Breast epithelium (tissue), 4 donors: Measurements from ENCODE around the gene KSR2. TPM values are rescaled to one million over a fixed set of nuclear protein-coding genes. Genes with fewer than 3 reads are reported as not detected.

Experiments used
- DNase-seq, 2 donors: peaks; one replicate each; pipeline ENCODE4 v3.0.0-alpha.2; 2019; ENCODE audit warnings: low spot score in 2 of 2
- H3K27ac ChIP-seq, 2 donors: fragments of 200-600 bp; sonication (generic) in 1 of 2; one replicate each; pipeline ENCODE4 v1.5.1; 2016 to 2019; ENCODE audit warnings: mild to moderate bottlenecking in 1 of 2
- H3K27me3 ChIP-seq, 2 donors: fragments of 200-600 bp; sonication (generic) in 1 of 2; one replicate each; pipeline versions ENCODE4 v1.5.1 to v1.6.0; 2017 to 2019; ENCODE audit warnings: control low read depth in 1 of 2, mild to moderate bottlenecking in 1 of 2
- H3K36me3 ChIP-seq: fragments of 200-600 bp; one replicate; pipeline ENCODE4 v1.5.1; 2019
- H3K4me1 ChIP-seq, 2 donors: fragments of 200-600 bp; sonication (generic); one replicate each; pipeline ENCODE4 v1.5.1; 2016 to 2019; ENCODE audit warnings: control low read depth in 1 of 2
- H3K4me3 ChIP-seq, 3 donors: fragments of 200-600 bp; sonication (generic); 1 replicate in 2 of 3; 2 replicates in 1 of 3; pipeline ENCODE4 v1.5.1; 2016 to 2019; ENCODE audit warnings: mild to moderate bottlenecking in 3 of 3, moderate library complexity in 2 of 3
- H3K9me3 ChIP-seq, 2 donors: fragments of 200-600 bp; sonication (generic) in 1 of 2; one replicate each; pipeline ENCODE4 v1.5.1; 2016 to 2019; ENCODE audit warnings: control low read depth in 1 of 2
- POLR2A ChIP-seq: fragments of 450-650 bp; IDR thresholded peaks from one replicate; pipeline ENCODE4 v1.6.1; 2016; ENCODE audit warnings: antibody characterized with exemption, mild to moderate bottlenecking, moderate library complexity
- POLR2AphosphoS5 ChIP-seq, 3 donors: sonication (generic); formaldehyde crosslinking; IDR thresholded peaks; one replicate each; pipeline ENCODE4 v1.6.1; 2017; ENCODE audit warnings: antibody characterized with exemption in 3 of 3
- intact Hi-C: fragments of 100-400 bp; cut with DNase I; formaldehyde crosslinking; loops from one replicate; pipeline ENCODE4 v1.15.1; 2023; ENCODE audit warnings: low total_unique reads
- total RNA-seq, 3 donors: library from RNA; depleted of rRNA; stranded (reverse); fragments of >200 nt; gene quantifications; one replicate each; pipeline ENCODE4 v1.1.0, GENCODE V29; 2016
- TF ChIP-seq, protein P1 (sequence below), 3 donors: fragments of 450-650 bp; IDR thresholded peaks; one replicate each; pipeline ENCODE4 v1.5.1; 2016 to 2017; ENCODE audit warnings: antibody characterized with exemption in 3 of 3, mild to moderate bottlenecking in 3 of 3, moderate library complexity in 3 of 3

The KSR2 gene
- total RNA-seq, 3 donors from 2014 or later = under 0.01 to 1.9 (median 0.33) TPM

DNA sequence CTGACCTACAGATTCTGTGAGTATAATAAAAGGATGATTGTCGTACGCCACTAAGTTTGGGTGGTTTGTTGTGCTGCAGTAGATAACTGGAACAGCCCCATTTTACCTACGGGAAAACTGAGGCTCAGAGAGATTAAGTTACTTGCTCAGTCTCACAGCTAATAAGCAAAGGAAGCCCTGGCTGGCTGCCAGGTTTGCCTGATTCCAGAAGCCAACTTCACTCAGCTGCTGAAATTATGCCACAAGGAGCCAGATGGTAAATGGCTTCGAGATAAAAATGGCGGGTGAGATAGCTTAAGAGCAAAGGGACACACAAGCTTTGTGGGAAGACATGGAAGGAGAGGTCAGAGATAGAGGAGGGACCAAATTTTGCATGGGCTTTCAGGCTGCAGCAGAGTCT, 415.8 kb downstream of the KSR2 start:
- no peak overlapping the region for H3K27ac ChIP-seq
- no peak for DNase-seq
- no peaks in the 10 kb centered on the region for H3K27me3 ChIP-seq

GRCh38 chr12:117551665-117552064, 417.1 kb downstream of the KSR2 start:
- H3K36me3 ChIP-seq = no peaks in the 10 kb centered on the region
- DNase-seq = no peak
- no peak overlapping the region for H3K27ac ChIP-seq
- intact Hi-C loops = no loop called here
- H3K9me3 ChIP-seq = no peaks in the 10 kb centered on the region
- no peak overlapping the region for H3K4me3 ChIP-seq
- TF ChIP-seq POLR2A = no peak
- TF ChIP-seq, protein P1, sequence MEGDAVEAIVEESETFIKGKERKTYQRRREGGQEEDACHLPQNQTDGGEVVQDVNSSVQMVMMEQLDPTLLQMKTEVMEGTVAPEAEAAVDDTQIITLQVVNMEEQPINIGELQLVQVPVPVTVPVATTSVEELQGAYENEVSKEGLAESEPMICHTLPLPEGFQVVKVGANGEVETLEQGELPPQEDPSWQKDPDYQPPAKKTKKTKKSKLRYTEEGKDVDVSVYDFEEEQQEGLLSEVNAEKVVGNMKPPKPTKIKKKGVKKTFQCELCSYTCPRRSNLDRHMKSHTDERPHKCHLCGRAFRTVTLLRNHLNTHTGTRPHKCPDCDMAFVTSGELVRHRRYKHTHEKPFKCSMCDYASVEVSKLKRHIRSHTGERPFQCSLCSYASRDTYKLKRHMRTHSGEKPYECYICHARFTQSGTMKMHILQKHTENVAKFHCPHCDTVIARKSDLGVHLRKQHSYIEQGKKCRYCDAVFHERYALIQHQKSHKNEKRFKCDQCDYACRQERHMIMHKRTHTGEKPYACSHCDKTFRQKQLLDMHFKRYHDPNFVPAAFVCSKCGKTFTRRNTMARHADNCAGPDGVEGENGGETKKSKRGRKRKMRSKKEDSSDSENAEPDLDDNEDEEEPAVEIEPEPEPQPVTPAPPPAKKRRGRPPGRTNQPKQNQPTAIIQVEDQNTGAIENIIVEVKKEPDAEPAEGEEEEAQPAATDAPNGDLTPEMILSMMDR (IDR thresholded peaks at IDR 0.05) = no peak
- no peak for TF ChIP-seq POLR2AphosphoS5 (IDR thresholded peaks at IDR 0.05)
- H3K4me1 ChIP-seq = no peaks in the 10 kb centered on the region
- H3K27me3 ChIP-seq = no peaks in the 10 kb centered on the region

More for the DNA sequence above, 415.8 kb downstream of the KSR2 start:
- intact Hi-C loops = no loop called here
- Histone ChIP-seq H3K36me3 (no peaks in the 10 kb centered on the region), H3K4me1 (no peaks in the 10 kb centered on the region), H3K9me3 (no peaks in the 10 kb centered on the region), H3K4me3 (no peak overlapping the region)
- TF ChIP-seq POLR2AphosphoS5 (IDR thresholded peaks at IDR 0.05) = no peak
- TF ChIP-seq, protein P1 (IDR thresholded peaks at IDR 0.05) = no peak
- no peak for TF ChIP-seq POLR2A

DNA sequence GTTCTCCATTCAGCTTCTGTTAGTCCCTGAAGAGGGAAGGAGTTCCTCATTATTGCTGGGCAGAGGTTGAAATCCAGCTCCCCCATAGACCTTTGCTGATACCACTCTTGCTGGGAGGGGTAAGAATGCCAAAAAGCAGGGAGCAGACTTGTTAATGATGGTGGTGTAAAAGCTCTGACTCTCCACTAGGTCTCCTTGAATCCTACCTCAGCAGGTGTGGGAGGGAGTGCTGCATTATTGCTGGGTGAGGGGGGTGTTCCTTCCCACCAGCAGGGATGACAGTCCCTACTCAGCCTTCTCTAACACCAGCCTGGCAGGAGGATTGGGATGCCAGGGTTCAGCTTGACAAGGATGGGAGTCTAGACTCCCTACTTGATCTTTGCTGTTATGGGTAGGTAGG, 421.6 kb downstream of the KSR2 start:
- Histone ChIP-seq H3K9me3 (no peaks in the 10 kb centered on the region), H3K27me3 (no peaks in the 10 kb centered on the region), H3K4me3 (no peak overlapping the region), H3K27ac (no peak overlapping the region), H3K4me1 (no peaks in the 10 kb centered on the region), H3K36me3 (no peaks in the 10 kb centered on the region)
- TF ChIP-seq, protein P1 (IDR thresholded peaks at IDR 0.05) = no peak
- TF ChIP-seq POLR2A (no peak), POLR2AphosphoS5 (IDR thresholded peaks at IDR 0.05) (no peak)
- intact Hi-C loops = no loop called here
- DNase-seq = no peak

DNA sequence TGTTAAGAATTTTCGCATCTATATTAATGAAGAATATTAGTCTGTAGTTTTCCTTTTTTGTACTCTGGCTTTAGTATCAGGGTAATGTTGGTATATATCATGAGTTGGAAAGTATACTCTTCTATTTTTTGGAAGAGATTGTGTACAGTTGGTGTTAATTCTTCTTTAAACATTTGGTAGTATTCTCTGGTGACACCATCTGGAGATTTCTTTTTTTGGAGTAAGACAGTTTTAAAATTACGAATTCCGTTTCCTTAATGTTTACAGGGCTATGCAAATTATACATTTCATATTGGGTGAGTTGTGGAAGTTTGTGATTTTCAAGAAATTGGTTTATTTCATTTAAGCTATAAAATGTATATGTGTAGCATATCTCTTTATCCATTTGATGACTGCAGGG, 423.6 kb downstream of the KSR2 start:
- no peaks in the 10 kb centered on the region for H3K9me3 ChIP-seq
- no peaks in the 10 kb centered on the region for H3K4me1 ChIP-seq
- H3K4me3 ChIP-seq = no peak overlapping the region
- TF ChIP-seq, protein P1 (IDR thresholded peaks at IDR 0.05) = no peak
- TF ChIP-seq POLR2AphosphoS5 (IDR thresholded peaks at IDR 0.05) = no peak
- no peak for TF ChIP-seq POLR2A
- no peaks in the 10 kb centered on the region for H3K27me3 ChIP-seq
- intact Hi-C loops = no loop called here
- H3K27ac ChIP-seq = no peak overlapping the region
- H3K36me3 ChIP-seq = no peaks in the 10 kb centered on the region
- DNase-seq = no peak

DNA sequence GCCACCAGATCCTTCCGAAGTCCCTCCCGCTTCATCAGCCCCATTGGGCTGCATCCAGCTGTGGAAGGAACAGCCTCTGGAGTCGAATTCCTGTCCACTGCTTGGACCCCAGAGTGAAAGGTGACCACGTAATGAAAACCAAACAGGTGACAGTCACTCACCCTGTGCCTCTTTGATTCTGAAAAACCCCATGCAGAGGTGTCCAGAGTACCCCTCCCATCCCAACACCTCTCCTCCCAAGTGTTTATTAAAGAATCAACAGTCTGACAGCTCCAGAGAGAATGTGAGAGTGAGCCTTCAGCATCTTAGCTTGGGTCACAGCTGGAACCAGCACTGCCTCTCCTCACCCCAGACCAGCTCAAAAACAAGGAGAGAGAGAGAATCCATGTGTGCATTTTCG, 428.8 kb downstream of the KSR2 start:
- TF ChIP-seq POLR2AphosphoS5 (IDR thresholded peaks at IDR 0.05) (no peak), POLR2A (no peak)
- TF ChIP-seq, protein P1 (IDR thresholded peaks at IDR 0.05) = no peak
- Histone ChIP-seq H3K4me3 (no peak overlapping the region), H3K4me1 (no peaks in the 10 kb centered on the region), H3K27ac (no peak overlapping the region), H3K9me3 (no peaks in the 10 kb centered on the region), H3K27me3 (no peaks in the 10 kb centered on the region), H3K36me3 (no peaks in the 10 kb centered on the region)
- intact Hi-C loops = loop anchor here (5.0 kb wide), 1 partner anchor 397 kb away; no protein-coding TSS in a partner anchor
- no peak for DNase-seq
